Dermis microvascular lymphatic vessel endothelial cell (primary cell): ENCODE data around the gene SLC22A31. TPM values are rescaled to one million over a fixed set of nuclear protein-coding genes. Genes with fewer than 3 reads are reported as not detected.

Experiments used
- DNase-seq, 2 donors: peaks; one replicate each; pipeline versions ENCODE4 v3.0.0 to v3.0.0-alpha.2; 2010; ENCODE audit warnings: low read depth in 2 of 2
- total RNA-seq: library from RNA; depleted of rRNA; stranded (reverse); fragments of >200 nt; gene quantifications from 2 replicates; pipeline ENCODE4 v1.2.1, GENCODE V29; 2014

SLC22A31 gene
- total RNA-seq, 1 donor from 2014 or later, result under 0.01 TPM

DNA sequence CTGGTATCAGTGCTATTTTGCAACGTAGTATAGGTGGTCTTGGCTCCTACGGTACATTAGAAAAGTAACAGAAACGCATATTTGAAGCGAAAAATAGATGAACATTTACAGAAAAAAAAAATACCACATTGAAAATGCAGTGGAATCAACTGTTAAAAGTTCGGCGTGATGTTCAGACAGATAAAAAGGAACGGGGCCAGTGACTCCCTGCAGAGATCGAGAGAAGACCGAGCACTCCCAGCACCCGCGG is 16.7 kb upstream of the SLC22A31 start:
- no peak for DNase-seq

DNA sequence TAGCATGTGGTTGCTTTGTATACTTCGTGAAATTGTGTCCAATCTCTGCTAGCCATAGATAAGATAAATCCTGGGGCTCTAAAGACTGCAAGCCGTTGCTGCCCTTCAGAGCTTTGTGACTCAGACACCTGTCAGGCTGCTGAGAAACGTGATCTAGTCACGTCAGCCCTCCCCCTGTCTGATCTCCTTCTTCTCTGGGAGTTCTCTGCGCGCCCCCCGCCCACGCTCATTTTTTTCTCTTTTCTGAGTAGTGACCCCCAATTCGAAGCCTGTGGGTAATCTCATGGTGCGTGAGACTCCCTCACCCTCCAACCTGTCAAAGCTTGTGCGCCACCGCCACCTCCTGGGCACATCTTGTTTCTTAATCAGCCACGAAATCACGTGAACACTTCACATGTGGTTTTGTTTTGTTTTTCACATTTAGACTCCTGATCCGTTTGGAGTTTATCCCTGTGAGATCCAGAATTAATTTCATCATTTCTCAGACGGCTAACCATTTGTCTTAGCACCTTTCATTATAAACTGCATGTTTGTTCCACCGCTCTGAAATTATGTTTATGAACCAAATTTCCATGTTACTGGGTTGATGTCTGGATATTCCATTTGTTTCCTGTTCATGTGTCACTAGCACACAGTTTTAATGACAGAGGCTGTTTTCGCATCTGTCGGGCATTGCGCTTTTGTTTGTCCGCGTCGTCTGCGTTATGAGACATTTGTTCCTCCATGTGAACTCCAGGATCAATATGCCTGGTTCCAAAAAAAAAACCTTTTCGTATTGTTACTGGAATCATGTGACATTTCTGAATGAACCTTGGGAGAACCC is 16.2 kb upstream of the SLC22A31 start:
- peak; percentile 68 to 86 for DNase-seq

- no peak for DNase-seq
These were observed 10.7 kb upstream of the SLC22A31 start for GRCh38 chr16:89210904-89211515.

DNA sequence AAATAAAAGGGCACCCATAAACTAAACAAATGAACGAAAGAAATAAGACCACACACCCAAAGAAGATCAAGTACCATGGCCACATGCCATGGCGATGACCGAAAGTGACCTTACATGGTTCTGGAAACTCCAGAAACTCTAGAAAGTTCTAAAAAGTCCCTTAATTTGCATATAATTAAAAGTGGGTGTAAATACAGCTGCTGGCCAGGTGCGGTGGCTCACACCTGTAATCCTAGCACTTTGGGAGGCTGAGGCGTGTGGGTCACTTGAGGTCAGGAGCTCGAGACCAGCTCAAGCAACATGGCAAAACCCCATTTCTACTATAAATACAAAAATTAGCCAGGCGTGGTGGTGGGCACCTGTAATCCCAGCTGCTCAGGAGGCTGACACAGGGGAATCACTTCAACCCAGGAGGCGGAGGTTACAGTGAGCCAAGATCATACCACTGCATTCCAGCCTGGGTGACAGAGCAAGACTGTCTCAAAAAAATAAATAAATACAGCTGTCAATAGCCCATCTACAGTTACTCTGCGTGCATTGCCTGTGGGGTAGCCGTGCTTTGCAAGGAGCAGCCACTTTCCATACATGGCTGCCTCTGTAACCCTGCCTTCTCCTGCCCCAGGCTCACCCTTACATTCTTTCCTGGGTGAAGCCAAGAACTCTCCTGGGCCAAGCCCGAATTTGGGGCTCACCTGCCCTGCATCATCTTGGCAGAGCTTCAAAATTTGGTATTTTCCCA is 10.0 kb upstream of the SLC22A31 start:
- no peak for DNase-seq

- DNase-seq, result no peak
These were observed 9.2 kb upstream of the SLC22A31 start for GRCh38 chr16:89209522-89210044.

GRCh38 chr16:89207993-89208392 is 7.7 kb upstream of the SLC22A31 start:
- no peak for DNase-seq

- DNase-seq, result no peak
These were observed 2.3 kb upstream of the SLC22A31 start for GRCh38 chr16:89202422-89203215.

DNA sequence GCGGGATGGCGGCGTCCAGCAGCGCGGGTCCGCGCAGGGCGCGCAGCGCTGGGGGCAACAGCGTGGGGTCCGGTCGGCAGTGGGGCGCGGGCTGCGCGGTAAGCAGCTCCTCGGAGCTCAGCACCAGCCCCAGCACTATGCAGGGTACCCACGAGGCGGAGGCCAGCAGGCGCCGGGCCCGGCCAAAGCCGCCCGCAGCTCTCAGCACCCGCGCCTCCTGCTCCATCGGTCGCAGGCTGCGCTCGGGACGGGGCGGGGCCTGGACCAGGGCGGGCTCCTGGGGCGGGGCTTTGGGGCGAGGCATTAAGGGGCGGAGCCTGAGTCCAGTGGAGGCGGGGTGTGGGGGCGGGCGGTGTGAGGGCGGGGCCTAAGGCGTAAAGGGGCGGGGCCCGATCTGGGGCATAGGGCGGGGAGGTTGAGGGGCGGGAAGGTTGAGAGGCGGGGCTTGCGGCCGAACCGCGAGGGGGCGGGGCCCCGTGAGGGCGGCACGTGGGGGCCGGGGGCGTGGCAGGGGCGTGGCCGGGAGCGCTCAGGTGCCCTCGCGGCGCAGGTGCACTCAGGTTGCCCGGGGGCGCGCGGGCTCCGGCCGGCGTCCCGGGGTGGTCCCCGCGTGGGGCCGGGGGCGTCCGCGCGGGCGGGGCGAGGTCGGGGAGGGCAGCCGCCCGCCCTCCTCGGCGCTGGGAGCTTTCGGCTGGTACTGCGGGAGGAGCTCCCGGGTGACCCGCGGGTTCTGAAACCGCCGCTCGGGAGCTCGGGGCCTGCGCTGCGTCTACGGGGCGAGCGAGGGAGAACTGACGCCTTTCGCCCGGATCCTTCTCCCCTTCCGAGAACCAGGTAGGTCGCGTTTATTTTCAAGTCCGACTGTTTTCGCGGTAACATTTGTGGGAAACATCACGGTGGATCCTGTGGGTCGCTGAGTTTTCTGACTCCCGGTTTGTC is 1.4 kb upstream of the SLC22A31 start:
- peak in 1 of 2 donors; percentile 69 for DNase-seq

GRCh38 chr16:89200850-89201411 is 594 bp upstream of the SLC22A31 start:
- no peak for DNase-seq

- DNase-seq, result no peak
These were observed 855 bp downstream of the SLC22A31 start for GRCh38 chr16:89199241-89200123.

GRCh38 chr16:89198417-89199240 is 1.7 kb downstream of the SLC22A31 start:
- no peak for DNase-seq

- no peak for DNase-seq
These were observed 2.5 kb downstream of the SLC22A31 start for GRCh38 chr16:89197633-89198416.

DNA sequence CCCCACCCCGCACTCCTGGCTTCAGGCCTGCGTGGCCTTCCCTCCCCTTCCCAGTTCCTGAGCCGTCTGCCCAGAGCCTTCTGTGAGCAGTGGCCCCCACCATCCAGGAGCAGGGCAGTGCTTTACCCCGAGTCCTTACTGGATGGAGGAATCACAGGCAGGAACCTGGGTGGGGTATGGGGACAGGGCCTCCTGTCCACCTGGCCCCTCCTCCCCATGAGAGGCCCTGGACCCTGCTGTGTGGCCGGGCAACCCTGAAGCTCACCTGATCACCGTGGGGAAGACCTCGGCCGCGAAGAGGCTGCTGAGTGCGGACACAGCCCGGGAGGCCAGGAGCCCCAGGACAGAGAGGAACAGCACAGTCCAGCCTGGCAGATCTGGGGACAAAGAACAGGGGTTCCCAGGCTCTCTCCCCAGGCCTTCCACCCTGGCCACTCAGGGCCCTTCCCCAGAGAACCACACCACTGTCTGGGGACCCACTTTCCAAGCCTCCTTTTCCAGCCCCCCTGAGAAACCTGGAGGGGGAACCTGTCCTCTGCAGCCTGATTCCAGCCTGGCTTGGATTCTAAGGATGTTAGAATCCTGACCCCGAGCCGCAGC is 3.2 kb downstream of the SLC22A31 start:
- DNase-seq, result no peak

DNA sequence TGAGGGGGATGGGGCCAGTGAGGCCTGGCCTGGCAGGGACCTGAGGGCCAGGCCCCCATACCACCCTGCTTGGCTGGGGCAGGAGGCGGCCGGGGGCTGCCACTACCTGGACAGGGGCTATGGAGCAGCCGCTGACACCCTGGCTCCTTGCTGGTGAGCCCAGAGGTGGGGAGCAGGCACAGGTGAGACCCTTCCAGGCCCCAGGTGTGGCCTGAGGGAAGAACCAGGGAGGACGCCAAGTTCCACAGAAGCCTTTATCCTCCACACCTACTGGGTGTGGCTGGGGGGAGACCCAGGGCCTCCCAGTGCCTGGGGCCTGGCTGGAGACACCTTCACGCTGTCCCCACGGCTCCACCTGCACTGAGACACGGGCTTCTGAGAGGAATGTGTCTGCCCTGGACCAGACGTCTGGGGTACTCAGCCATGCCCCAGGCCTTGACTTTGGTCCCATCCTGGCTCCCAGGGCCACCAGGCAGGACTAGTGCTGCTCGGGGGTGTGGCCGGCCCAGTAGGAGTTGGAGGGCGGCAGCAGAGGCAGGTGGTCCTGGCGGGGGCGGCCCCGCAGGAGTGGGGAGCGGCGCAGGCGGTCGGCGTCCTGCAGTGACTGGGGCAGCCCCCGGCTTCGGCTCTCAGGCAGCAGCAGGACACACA is 4.7 kb downstream of the SLC22A31 start:
- no peak for DNase-seq

DNA sequence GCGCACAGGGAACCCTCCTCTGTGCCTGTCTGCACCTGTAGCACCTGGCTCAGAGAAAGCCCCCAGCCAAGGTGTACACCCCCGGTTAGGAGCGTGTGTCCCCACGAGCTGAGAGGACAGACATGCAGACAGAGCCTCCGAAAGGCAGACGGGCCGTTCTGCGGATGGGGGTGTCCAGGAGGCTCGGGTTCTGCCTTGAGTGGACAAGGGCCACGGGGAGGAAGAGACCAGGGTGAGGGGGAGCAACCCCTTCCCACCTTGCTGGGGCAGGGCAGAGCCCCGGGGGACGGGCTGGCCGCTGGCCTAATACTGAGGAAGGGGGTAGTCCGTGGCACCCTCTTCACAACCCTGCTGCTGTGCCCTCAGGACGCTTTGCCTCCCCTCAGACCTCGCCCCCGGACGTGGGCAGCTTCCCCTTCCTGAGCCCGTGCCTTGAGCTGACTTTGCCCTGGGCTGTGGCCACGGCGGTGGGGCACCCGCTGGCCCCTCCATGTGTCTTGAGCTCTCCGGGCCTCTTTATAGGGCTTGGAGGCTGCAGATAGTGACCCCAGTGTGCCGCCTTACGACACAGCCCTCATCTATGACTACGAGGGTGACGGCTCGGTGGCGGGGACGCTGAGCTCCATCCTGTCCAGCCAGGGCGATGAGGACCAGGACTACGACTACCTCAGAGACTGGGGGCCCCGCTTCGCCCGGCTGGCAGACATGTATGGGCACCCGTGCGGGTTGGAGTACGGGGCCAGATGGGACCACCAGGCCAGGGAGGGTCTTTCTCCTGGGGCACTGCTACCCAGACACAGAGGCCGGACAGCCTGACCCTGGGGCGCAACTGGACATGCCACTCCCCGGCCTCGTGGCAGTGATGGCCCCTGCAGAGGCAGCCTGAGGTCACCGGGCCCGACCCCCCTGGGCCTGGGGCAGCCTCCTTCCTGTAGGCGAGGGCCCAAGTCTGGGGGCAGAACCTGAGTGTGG is 5.7 kb downstream of the SLC22A31 start:
- no peak for DNase-seq
